Loucy (cell line): ENCODE data around the gene HDAC11.

ENCODE experiments used
- EZH2phosphoT487 ChIP-seq: fragments of 200-600 bp; IDR thresholded peaks from 2 replicates; pipeline ENCODE4 v1.6.1; 2018; ENCODE audit warnings: antibody characterized with exemption, mild to moderate bottlenecking, moderate library complexity, borderline replicate concordance
- TF ChIP-seq, protein P1 (sequence below): fragments of 200-600 bp; sonication (generic); conservative IDR thresholded peaks from 2 replicates; pipeline ENCODE4 v1.5.1; 2014; ENCODE audit warnings: mild to moderate bottlenecking, antibody characterized with exemption, low read length

DNA sequence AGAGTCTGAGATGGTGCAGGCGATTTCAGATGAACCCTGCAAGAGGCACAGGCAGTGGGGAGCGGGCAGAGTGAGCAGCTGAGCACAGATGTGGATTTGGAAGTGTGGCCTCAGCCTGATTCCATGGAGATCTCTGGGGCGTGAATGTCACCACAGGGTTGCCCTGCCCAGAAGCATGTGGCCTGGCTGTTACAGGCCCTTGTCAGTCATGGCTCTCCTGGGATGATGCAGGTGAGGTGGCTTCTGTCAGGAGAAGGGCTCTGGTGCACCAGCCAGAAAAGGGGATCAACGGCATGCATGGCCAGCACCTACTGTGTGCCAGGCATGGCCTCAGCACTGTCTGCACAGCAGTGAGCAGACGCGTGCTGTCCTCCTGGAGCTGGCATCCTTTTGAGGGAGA is 11.9 kb downstream of the HDAC11 start:
- TF ChIP-seq, protein P1, sequence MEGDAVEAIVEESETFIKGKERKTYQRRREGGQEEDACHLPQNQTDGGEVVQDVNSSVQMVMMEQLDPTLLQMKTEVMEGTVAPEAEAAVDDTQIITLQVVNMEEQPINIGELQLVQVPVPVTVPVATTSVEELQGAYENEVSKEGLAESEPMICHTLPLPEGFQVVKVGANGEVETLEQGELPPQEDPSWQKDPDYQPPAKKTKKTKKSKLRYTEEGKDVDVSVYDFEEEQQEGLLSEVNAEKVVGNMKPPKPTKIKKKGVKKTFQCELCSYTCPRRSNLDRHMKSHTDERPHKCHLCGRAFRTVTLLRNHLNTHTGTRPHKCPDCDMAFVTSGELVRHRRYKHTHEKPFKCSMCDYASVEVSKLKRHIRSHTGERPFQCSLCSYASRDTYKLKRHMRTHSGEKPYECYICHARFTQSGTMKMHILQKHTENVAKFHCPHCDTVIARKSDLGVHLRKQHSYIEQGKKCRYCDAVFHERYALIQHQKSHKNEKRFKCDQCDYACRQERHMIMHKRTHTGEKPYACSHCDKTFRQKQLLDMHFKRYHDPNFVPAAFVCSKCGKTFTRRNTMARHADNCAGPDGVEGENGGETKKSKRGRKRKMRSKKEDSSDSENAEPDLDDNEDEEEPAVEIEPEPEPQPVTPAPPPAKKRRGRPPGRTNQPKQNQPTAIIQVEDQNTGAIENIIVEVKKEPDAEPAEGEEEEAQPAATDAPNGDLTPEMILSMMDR: no peak
- no peak for TF ChIP-seq EZH2phosphoT487
